Lower leg skin (tissue), 4 donors: ENCODE results near the gene RAP2A. TPM values are rescaled to one million over a fixed set of nuclear protein-coding genes. Genes with fewer than 3 reads are reported as not detected.

ENCODE experiments used
- DNase-seq, 2 donors: peaks; one replicate each; pipeline ENCODE4 v3.0.0-alpha.2; 2019; ENCODE audit warnings: low spot score in 2 of 2
- H3K4me3 ChIP-seq: fragments of 200-600 bp; sonication (generic); 2 replicates; pipeline ENCODE4 v1.5.1; 2017; ENCODE audit warnings: mild to moderate bottlenecking, low read depth; ENCODE audit not compliant: poor library complexity, severe bottlenecking
- CTCF ChIP-seq, 3 donors: fragments of 450-650 bp; IDR thresholded peaks; one replicate each; pipeline ENCODE4 v1.5.1; 2016; ENCODE audit warnings: antibody characterized with exemption in 3 of 3, mild to moderate bottlenecking in 3 of 3, moderate library complexity in 2 of 3
- POLR2A ChIP-seq, 2 donors: fragments of 450-650 bp; IDR thresholded peaks; one replicate each; pipeline ENCODE4 v1.6.1; 2016 to 2017; ENCODE audit warnings: antibody characterized with exemption in 2 of 2, mild to moderate bottlenecking in 1 of 2, moderate library complexity in 1 of 2
- WGBS, 2 donors: methylation state at CpG; one replicate each; pipeline ENCODE4 v1.1.5; 2018; 5-methylcytosine and 5-hydroxymethylcytosine counted together
- intact Hi-C: fragments of 100-400 bp; cut with DNase I; formaldehyde crosslinking; loops from one replicate; pipeline ENCODE4 v1.15.0; 2023; ENCODE audit warnings: low total_unique reads
- total RNA-seq, 4 donors: library from RNA; depleted of rRNA; stranded (reverse); fragments of >200 nt; gene quantifications; one replicate each; pipeline ENCODE4 v1.1.0, GENCODE V29; 2016

RAP2A gene
- total RNA-seq, 4 donors from 2014 or later = 8.4 to 14.8 (median 10.3) TPM

GRCh38 chr13:97395447-97396136, 38.4 kb upstream of the RAP2A start:
- 82 to 88% methylated on average over 4 of the region's 4 CpGs for WGBS, 2 donors
- TF ChIP-seq CTCF (IDR thresholded peaks at IDR 0.05) = no peak
- no peak for TF ChIP-seq POLR2A (IDR thresholded peaks at IDR 0.05)
- intact Hi-C loops = no loop called here
- H3K4me3 ChIP-seq = no peak overlapping the region
- DNase-seq = no peak

- TF ChIP-seq CTCF (IDR thresholded peaks at IDR 0.05) (no peak), POLR2A (IDR thresholded peaks at IDR 0.05) (no peak)
- no peak for DNase-seq
- no peak overlapping the region for H3K4me3 ChIP-seq
- intact Hi-C loops = no loop called here
- 73% methylated on average over 10 of the region's 10 CpGs for WGBS, 2 donors
Observed at GRCh38 chr13:97397267-97397666, 36.7 kb upstream of the RAP2A start.

- H3K4me3 ChIP-seq = no peak overlapping the region
- TF ChIP-seq CTCF (IDR thresholded peaks at IDR 0.05) (no peak), POLR2A (IDR thresholded peaks at IDR 0.05) (no peak)
- intact Hi-C loops = no loop called here
- WGBS, 2 donors = 66 to 82% methylated on average over 3 of the region's 3 CpGs
- no peak for DNase-seq
Observed at GRCh38 chr13:97401421-97401820, 32.5 kb upstream of the RAP2A start.

- no peak for TF ChIP-seq POLR2A (IDR thresholded peaks at IDR 0.05)
- TF ChIP-seq CTCF (IDR thresholded peaks at IDR 0.05) = no peak
- no peak for DNase-seq
- intact Hi-C loops = no loop called here
- no peak overlapping the region for H3K4me3 ChIP-seq
- WGBS, 2 donors = 86 to 93% methylated on average over 3 of the region's 3 CpGs
Observed at GRCh38 chr13:97403893-97404750, 29.8 kb upstream of the RAP2A start.

- DNase-seq = no peak
Observed at GRCh38 chr13:97407540-97407939, 26.4 kb upstream of the RAP2A start.

More at GRCh38 chr13:97407540-97407939, 26.4 kb upstream of the RAP2A start:
- 79% methylated on average over 2 of the region's 2 CpGs for WGBS, 2 donors
- TF ChIP-seq POLR2A (IDR thresholded peaks at IDR 0.05) = no peak
- no peak for TF ChIP-seq CTCF (IDR thresholded peaks at IDR 0.05)
- intact Hi-C loops = no loop called here
- H3K4me3 ChIP-seq = no peak overlapping the region
